Fibroblast of villous mesenchyme (primary cell): ENCODE results near the gene TGFBR3. TPM values are rescaled to one million over a fixed set of nuclear protein-coding genes. Genes with fewer than 3 reads are reported as not detected.
"Not testable (repeated sequence)": the region's sequence is repeated elsewhere in the genome, so short reads cannot be mapped to it uniquely, and the experiment has no call there.

Experiments
- DNase-seq: peaks from one replicate; pipeline ENCODE4 v3.0.0-alpha.2; 2010; ENCODE audit warnings: low read depth
- H3K4me3 ChIP-seq: 2 replicates; pipeline ENCODE4 v1.5.1; 2011; ENCODE audit warnings: low read depth, mild to moderate bottlenecking, low read length
- total RNA-seq: library from RNA; depleted of rRNA; stranded (reverse); fragments of >200 nt; gene quantifications from 2 replicates; pipeline ENCODE4 v1.2.3, GENCODE V29; 2012
- TF ChIP-seq, protein P1 (sequence below): IDR thresholded peaks from 2 replicates; pipeline ENCODE4 v1.5.1; 2012; ENCODE audit warnings: low read depth, mild to moderate bottlenecking, low read length; ENCODE audit not compliant: insufficient read depth

The TGFBR3 gene
- total RNA-seq, 1 donor = 17.7 TPM

DNA sequence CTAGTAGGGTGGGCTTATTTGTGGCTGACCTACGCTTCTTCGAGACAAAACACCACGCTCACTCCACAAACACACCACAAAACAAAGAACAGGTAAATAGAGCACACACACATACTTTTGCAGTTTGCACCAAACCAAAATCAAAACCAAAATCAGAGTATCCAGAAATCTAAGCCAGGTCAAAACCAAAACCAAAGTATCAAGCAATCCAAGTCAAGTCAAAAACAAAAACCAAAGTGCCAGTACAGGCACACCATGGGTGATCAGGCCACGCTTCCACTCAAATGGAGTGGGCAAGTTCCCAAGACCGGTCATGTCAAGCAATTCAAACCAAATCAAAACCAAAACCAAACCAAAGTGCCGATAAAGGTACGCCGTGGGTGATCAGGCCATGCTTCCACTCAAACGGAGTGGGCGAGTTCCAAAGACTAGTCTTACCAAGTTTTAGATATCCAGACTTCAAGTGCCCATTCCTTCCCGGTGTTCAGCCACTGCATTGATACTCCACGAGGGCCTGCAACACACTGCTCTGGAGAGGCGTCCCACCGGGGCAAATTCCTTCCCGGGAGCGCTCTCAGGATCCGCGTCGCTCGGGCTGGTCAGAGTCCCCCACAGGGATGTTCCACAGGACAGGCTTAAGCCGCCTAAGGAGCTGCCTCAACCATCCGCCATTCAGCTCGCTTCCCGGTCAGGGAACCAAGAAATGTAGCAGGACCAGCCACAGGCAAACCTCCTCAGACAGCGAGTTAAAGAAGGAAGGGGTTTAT is 216.2 kb downstream of the TGFBR3 start:
- H3K4me3 ChIP-seq = no peak overlapping the region
- no peak for DNase-seq
- TF ChIP-seq, protein P1, sequence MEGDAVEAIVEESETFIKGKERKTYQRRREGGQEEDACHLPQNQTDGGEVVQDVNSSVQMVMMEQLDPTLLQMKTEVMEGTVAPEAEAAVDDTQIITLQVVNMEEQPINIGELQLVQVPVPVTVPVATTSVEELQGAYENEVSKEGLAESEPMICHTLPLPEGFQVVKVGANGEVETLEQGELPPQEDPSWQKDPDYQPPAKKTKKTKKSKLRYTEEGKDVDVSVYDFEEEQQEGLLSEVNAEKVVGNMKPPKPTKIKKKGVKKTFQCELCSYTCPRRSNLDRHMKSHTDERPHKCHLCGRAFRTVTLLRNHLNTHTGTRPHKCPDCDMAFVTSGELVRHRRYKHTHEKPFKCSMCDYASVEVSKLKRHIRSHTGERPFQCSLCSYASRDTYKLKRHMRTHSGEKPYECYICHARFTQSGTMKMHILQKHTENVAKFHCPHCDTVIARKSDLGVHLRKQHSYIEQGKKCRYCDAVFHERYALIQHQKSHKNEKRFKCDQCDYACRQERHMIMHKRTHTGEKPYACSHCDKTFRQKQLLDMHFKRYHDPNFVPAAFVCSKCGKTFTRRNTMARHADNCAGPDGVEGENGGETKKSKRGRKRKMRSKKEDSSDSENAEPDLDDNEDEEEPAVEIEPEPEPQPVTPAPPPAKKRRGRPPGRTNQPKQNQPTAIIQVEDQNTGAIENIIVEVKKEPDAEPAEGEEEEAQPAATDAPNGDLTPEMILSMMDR = no peak

DNA sequence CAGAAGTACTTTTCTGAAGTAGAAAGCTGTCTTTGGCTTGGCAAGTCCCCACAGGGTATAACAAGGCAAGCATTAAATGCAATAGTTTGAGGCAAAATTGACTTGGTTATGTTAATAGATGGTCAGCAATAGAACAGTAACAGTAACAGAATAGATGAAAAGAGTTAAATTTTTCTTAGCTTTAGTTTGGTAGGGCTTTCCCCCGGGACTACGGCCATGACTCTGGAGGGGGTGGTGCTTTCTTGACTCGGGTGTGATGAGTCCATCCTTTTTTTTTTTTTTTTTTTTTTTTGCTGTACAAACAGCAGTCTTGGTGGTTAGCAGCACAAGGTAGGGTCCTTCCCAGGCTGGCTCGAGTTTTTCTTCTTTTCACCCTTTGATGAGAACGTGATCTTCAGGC is 219.3 kb downstream of the TGFBR3 start:
- not testable (repeated sequence) for H3K4me3 ChIP-seq, DNase-seq

DNA sequence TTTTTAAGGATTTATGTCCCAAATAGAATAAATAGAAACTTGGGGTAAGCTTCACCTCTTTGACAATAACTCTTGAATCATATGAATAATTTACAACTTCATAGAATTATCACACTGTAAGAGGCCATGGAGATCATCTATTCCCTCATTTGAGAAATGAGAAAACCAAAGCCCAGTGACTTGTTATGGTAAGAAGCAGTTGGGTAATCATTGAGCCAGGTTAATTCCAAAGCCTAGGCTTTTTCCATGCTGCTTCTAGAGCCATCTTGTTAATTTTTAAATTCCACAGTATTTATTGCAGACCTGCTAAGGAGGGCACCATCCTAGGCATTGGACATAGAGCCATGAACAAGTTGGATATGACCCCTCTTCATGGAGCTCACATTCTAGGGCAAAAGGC is 224.8 kb downstream of the TGFBR3 start:
- TF ChIP-seq, protein P1 = no peak
- DNase-seq = no peak
- no peak overlapping the region for H3K4me3 ChIP-seq

DNA sequence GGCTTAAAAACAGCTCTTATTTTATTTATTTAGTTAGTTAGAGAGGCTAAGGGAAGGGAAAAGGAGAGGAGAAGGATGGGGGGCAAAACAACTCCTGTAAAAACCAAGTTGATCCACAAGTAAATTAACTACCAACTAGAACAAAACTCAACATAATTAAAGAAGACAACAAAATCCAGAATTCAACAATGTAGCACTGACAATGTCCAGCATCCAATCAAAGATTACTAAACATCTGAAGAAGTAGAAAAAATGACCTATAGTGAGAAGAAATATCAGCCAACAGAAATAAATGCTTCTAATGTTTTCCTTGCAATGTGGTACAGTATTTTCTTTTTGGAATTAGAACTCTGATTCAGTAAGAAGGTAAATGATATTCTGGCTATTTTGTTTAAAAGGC is 225.2 kb downstream of the TGFBR3 start:
- H3K4me3 ChIP-seq = no peak overlapping the region
- DNase-seq = no peak
- TF ChIP-seq, protein P1 = no peak

GRCh38 chr1:91655912-91656449 is 230.0 kb downstream of the TGFBR3 start:
- H3K4me3 ChIP-seq = no peak overlapping the region
- TF ChIP-seq, protein P1 = no peak
- DNase-seq = no peak

DNA sequence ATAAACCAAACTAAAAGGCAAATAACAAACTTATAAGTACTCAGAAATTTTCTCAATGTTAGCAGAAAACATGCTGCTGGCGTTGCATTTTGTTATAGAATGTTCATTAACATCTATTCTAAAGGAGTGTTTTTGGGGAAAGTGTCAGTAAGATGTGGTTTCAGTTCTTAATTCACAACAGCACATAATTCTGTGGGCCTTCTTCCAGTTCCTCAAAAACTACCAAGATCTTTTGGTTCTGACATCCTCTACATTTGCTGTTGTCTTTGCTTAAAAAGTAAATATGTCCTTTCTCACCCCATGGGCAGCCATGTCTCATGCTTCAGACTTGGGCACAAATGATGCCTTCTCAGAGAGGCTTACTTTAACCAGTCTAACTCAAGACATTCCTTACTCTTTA is 232.8 kb downstream of the TGFBR3 start:
- no peak overlapping the region for H3K4me3 ChIP-seq
- TF ChIP-seq, protein P1 = no peak
- no peak for DNase-seq

GRCh38 chr1:91651661-91652071 is 234.3 kb downstream of the TGFBR3 start:
- H3K4me3 ChIP-seq = no peak overlapping the region
- DNase-seq = peak; percentile 70
- TF ChIP-seq, protein P1 = no peak
